Cardiac fibroblast (primary cell): ENCODE data around the gene TMX2.
A peak's percentile ranks its signal among the peaks of the same experiment; 100 is the strongest.
"Not testable (repeated sequence)": the region's sequence is repeated elsewhere in the genome, so short reads cannot be mapped to it uniquely, and the experiment has no call there.

ENCODE experiments used
- DNase-seq, 2 donors: peaks; one replicate each; pipeline versions ENCODE4 v3.0.0 to v3.0.0-alpha.2; 2010; ENCODE audit warnings: low read depth in 2 of 2
- H3K4me3 ChIP-seq, 2 donors: replicated peaks in 1 of 2; 1 replicate in 1 of 2; 2 replicates in 1 of 2; pipeline ENCODE4 v1.5.1; 2011; ENCODE audit warnings: low read depth in 2 of 2, low read length in 2 of 2, mild to moderate bottlenecking in 2 of 2, moderate library complexity in 1 of 2
- CTCF ChIP-seq: IDR thresholded peaks from one replicate; pipeline ENCODE4 v1.5.1; 2011; ENCODE audit warnings: low read depth, mild to moderate bottlenecking, low read length, inconsistent platforms

The TMX2 gene

DNA sequence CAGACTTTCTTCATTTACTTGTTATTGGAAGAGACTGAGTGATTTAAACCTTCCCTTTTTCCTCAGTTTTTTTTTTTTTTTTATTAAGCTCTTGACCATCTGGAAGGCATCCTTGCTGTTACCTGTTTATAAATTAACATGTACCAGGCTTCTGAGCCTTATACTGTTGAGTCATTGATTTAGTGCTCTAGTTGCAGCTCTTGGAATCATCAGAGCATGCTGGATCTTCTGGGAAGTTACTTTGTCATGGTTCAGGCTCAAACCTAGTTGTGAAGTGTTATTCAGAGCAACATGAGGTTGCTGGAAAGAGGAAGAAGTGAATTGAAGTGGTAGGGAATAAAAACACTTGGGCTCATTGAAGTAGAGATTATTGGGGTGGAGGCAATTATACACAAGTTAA, 38.1 kb upstream of the TMX2 start:
- no peak for DNase-seq
- H3K4me3 ChIP-seq = no peak overlapping the region
- TF ChIP-seq CTCF = no peak

- TF ChIP-seq CTCF = no peak
- no peak overlapping the region for H3K4me3 ChIP-seq
- no peak for DNase-seq
Observed at GRCh38 chr11:57675176-57675941, 37.0 kb upstream of the TMX2 start.

- no peak for DNase-seq
- H3K4me3 ChIP-seq = no peak overlapping the region
- no peak for TF ChIP-seq CTCF
Observed at GRCh38 chr11:57679396-57679795, 33.0 kb upstream of the TMX2 start.

GRCh38 chr11:57680552-57680874, 31.9 kb upstream of the TMX2 start:
- peak; percentile 45 to 49 for DNase-seq
- H3K4me3 ChIP-seq = no peak overlapping the region
- TF ChIP-seq CTCF = no peak

- no peak overlapping the region for H3K4me3 ChIP-seq
- no peak for TF ChIP-seq CTCF
- DNase-seq = no peak
Observed at GRCh38 chr11:57681168-57681567, 31.2 kb upstream of the TMX2 start.

DNA sequence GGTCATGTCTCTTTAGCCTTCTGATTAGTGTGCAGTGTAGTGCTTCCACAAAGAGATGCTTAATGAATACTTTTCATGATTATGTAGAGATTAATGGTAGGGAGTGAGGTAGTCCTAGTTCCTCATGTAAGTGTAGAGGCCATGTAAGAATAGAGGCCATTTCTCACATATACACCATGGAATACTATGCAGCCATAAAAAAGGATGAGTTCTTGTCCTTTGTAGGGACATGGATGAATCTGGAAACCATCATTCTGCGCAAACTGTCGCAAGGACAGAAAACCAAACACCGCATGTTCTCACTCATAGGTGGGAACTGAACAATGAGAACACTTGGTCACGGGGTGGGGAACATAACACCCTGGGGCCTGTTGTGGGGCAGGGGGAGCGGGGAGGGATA, 21.9 kb upstream of the TMX2 start:
- not testable (repeated sequence) for DNase-seq, H3K4me3 ChIP-seq

GRCh38 chr11:57698843-57699365, 13.5 kb upstream of the TMX2 start:
- no peak overlapping the region for H3K4me3 ChIP-seq
- no peak for DNase-seq
- no peak for TF ChIP-seq CTCF
